LoVo (cell line): Measurements from ENCODE around the gene SHC3.

Source experiments
- DNase-seq: peaks from one replicate; pipeline ENCODE4 v3.0.0-alpha.2; 2016; ENCODE audit warnings: low spot score

Gene SHC3

GRCh38 chr9:89022001-89022759, 156.4 kb downstream of the SHC3 start:
- DNase-seq = no peak

GRCh38 chr9:89021154-89021803, 157.3 kb downstream of the SHC3 start:
- peak; percentile 53 for DNase-seq

GRCh38 chr9:89020754-89021153, 157.9 kb downstream of the SHC3 start:
- DNase-seq = no peak

- no peak for DNase-seq
These were observed 163.3 kb downstream of the SHC3 start for GRCh38 chr9:89015336-89015735.

GRCh38 chr9:89014153-89014552, 164.5 kb downstream of the SHC3 start:
- DNase-seq = no peak

- DNase-seq = no peak
These were observed 165.0 kb downstream of the SHC3 start for GRCh38 chr9:89013660-89014059.

GRCh38 chr9:89012294-89013042, 166.2 kb downstream of the SHC3 start:
- no peak for DNase-seq

- DNase-seq = no peak
These were observed 166.9 kb downstream of the SHC3 start for GRCh38 chr9:89011683-89012082.

GRCh38 chr9:89010526-89011111, 168.0 kb downstream of the SHC3 start:
- no peak for DNase-seq

GRCh38 chr9:89010056-89010455, 168.6 kb downstream of the SHC3 start:
- DNase-seq = no peak

- DNase-seq = no peak
These were observed 169.1 kb downstream of the SHC3 start for GRCh38 chr9:89009546-89009840.

GRCh38 chr9:89008744-89009545, 169.7 kb downstream of the SHC3 start:
- DNase-seq = no peak

GRCh38 chr9:89008055-89008743, 170.4 kb downstream of the SHC3 start:
- no peak for DNase-seq

GRCh38 chr9:89006996-89007967, 171.3 kb downstream of the SHC3 start:
- no peak for DNase-seq

- DNase-seq = no peak
These were observed 172.4 kb downstream of the SHC3 start for GRCh38 chr9:89006267-89006666.

- no peak for DNase-seq
These were observed 173.3 kb downstream of the SHC3 start for GRCh38 chr9:89005323-89005722.

- no peak for DNase-seq
These were observed 175.6 kb downstream of the SHC3 start for GRCh38 chr9:89002987-89003386.

- no peak for DNase-seq
These were observed 176.6 kb downstream of the SHC3 start for GRCh38 chr9:89001917-89002540.
